ENCODE measurements around the gene BBOX1. TPM values are rescaled to one million over a fixed set of nuclear protein-coding genes. Genes with fewer than 3 reads are reported as not detected.

Gene BBOX1
- total RNA-seq, 4 donors from 2014 or later = not detected

GRCh38 chr11:27060816-27061460 is 20.3 kb downstream of the BBOX1 start:
- no peak for TF ChIP-seq CTCF (IDR thresholded peaks at IDR 0.05)
- no peak for DNase-seq (ENCODE audit: low spot score)
- ATAC-seq (ENCODE audit: low FRiP score) = no peak

DNA sequence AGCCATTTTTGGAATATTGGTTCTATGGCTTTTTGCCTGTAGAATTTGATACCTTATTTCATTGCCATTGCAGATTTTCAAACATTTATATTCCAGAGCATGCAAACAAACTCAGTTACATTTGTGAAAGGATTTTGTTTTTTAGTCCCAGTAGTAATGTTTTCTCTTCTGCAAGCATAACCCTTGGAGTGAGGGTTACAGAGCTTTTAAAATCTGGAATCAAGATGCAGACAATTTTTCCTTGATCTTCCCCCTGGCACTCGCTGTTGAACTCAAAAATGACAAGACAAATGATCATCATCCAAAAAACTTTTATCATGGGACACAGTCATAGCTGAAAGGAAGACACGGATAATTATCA is 20.8 kb downstream of the BBOX1 start:
- TF ChIP-seq CTCF (IDR thresholded peaks at IDR 0.05) = no peak
- DNase-seq (ENCODE audit: low spot score) (no peak), ATAC-seq (ENCODE audit: low FRiP score) (no peak)

DNA sequence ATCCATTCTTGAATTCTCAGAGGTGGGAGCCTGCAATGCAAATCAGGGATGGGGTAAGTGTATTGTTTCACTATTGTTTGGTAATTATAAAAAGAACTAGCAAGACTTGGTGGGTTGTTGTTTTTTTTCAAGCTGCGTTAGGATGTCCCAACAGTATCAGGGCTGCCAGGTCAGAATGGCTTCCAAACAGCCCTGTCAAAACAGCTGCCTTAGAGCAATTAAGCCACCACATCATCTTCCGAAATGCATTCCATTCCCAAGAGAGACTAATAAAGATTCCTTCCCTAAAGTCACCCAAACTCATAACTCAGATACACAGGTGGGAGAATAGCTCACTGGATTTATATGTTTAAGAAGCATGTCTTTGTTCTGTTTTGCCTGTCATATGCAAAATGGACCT is 23.5 kb downstream of the BBOX1 start:
- DNase-seq (ENCODE audit: low spot score) (no peak), ATAC-seq (ENCODE audit: low FRiP score) (no peak)
- no peak for TF ChIP-seq CTCF (IDR thresholded peaks at IDR 0.05)

DNA sequence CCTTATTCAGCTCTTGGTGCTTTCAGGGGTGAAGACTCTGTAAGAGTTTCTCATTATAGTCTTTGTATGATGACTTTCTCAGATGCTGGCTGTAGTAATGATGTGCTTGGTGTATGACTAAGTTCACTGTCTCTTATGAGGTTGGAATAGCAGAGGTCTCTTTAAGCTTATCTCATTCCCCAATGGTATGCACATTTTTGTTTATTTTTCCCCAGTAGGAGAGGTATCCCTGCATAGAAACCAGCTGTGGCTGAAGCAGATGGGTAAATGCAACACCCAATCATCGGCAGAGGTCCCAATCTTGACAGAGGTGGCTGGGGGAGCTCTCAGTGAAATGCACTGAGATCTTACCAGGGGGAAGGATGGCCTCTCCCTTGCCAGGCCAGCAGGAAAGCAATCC is 34.6 kb downstream of the BBOX1 start:
- TF ChIP-seq CTCF (IDR thresholded peaks at IDR 0.05) = no peak
- ATAC-seq (ENCODE audit: low FRiP score) (no peak), DNase-seq (ENCODE audit: low spot score) (no peak)

GRCh38 chr11:27075655-27076054 is 35.0 kb downstream of the BBOX1 start:
- no peak for TF ChIP-seq CTCF (IDR thresholded peaks at IDR 0.05)
- DNase-seq (ENCODE audit: low spot score) (no peak), ATAC-seq (ENCODE audit: low FRiP score) (no peak)

DNA sequence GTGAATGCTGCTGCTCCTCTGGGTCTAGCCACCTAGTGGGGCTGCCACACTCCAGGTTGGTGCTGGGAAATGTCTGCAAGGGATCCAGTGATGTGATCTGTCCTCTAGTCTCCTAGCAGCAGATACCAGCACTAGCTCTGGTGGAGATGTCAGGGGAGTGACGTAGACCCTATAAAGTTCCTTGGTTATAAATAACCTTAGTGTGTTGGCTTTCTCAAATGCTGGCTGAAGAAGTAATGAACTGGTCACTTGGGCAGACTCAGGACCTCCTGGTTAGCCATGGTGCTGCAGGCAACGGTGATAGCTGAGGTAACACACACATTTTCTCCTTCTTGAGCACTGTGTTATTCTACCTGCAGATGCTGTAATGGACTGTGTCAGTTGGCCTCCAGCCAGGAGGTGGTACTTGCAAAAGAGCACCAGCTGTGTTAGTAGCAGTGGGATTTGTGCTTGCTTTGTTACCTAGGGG is 35.5 kb downstream of the BBOX1 start:
- ATAC-seq (ENCODE audit: low FRiP score) (no peak), DNase-seq (ENCODE audit: low spot score) (no peak)
- TF ChIP-seq CTCF (IDR thresholded peaks at IDR 0.05) = no peak

GRCh38 chr11:27081056-27081455 is 40.4 kb downstream of the BBOX1 start:
- no peak for TF ChIP-seq CTCF (IDR thresholded peaks at IDR 0.05)
- no peak for ATAC-seq (ENCODE audit: low FRiP score)

More at GRCh38 chr11:27081056-27081455, 40.4 kb downstream of the BBOX1 start:
- no peak for DNase-seq (ENCODE audit: low spot score)
